DMS153 treated with DMSO at 0.1 percent for 48 hours (cell line): ENCODE data around the gene SETD3.

Experiments used
- DNase-seq: peaks from one replicate; lab custom pipeline; 2025; ENCODE audit not compliant: unreplicated experiment; lab: John Stamatoyannopoulos, UW

The SETD3 gene

DNA sequence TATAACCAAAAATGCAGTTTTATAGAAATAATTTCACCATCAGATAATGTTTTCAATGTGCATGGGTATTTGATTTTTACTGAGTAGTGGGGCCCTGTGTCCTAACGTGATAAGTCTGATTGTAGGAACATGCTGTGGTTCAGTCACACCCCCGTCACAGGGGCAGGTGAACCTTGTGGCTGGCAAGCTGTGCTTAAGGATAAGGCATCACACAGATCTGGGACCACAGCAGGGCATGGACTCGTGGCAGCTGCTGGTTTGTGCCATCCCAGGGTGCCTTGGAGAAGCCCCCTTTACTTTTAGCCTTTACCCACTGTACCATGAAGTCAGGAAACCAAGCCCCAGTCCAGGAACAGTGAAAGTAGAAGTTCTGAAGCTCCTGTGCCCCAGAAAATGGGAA is 17.2 kb upstream of the SETD3 start:
- DNase-seq = no peak

GRCh38 chr14:99497341-99497740 is 16.7 kb upstream of the SETD3 start:
- no peak for DNase-seq

GRCh38 chr14:99484106-99484505 is 3.4 kb upstream of the SETD3 start:
- no peak for DNase-seq

GRCh38 chr14:99481745-99482099 is 1.1 kb upstream of the SETD3 start:
- no peak for DNase-seq

GRCh38 chr14:99480917-99481744 is 472 bp upstream of the SETD3 start, which contains the start of gene CCNK:
Gene CCNK (plus strand): TSS chr14:99481409. CDS start chr14:99492678, 11,269 bp downstream.
- DNase-seq = peak; percentile 83

DNA sequence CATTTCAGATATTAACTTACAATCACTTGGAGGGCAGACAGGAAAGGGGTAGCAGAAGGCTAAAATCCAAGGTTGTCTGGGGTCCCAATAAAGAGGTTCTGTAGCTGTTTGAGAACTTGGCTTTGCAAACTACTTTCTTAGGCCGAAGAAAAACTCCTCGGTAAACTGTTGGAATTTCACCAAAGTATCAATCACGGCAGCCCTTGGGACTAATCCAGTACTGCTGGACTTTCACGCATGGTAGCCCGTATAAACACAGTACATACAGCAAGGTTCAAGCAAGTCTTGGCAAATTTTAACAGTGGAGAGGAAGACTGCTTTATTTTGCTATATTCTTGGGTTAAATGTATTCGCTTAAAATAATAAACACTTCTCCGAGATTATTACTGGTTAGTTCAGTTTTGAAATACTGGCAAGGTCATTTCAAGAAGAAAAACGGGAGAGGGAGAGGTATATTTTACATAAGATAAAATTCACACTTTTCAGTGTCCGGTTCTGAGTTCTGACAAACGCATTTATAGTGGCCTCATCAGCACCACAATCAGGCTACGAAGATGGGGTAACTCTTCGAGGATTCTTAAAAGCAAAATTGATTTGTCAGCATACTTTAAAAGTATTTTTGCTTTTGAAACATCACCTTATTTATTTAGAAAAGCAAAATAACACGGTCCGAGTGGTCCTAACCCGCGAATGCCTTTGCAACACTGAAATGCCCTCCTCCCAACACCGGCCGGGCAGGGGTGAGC is 1.3 kb downstream of the SETD3 start:
- DNase-seq = no peak

DNA sequence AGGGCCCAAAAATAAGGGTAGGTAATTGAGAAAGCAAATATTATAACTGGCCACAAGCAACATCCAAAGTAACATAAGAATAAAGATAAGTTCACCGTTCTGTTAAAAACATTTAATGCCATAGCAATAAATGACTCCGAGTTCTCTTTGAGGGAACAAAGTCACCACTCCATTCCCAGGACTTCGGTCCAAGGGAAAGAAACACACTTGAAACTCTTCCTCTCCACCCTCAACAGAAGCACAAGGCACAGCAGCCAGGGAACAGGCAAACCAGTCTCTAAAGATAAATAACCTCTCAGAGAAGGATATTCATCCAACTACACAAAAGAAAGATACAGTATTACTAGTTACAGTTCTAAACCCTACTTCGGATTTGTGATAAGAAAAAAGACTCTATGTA is 2.5 kb downstream of the SETD3 start:
- DNase-seq = no peak

DNA sequence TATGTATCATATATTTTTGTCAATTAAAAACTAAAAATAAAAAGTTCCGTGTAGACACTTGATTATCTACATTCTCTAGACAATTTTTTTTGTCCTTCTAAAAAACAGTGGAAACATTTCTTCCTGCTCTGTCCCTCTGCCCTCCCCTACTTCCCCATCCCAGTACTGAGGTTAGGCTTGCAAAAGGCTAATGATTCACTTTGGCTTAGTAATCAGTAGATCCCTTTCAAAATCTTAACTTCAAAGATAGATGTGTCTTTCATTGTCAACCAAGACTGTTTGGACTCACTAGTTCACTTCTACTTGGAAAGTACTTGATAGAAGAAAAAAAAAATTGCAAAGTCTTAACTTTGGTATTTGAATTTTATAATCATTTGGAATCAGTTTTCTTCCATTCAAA is 3.8 kb downstream of the SETD3 start:
- no peak for DNase-seq

DNA sequence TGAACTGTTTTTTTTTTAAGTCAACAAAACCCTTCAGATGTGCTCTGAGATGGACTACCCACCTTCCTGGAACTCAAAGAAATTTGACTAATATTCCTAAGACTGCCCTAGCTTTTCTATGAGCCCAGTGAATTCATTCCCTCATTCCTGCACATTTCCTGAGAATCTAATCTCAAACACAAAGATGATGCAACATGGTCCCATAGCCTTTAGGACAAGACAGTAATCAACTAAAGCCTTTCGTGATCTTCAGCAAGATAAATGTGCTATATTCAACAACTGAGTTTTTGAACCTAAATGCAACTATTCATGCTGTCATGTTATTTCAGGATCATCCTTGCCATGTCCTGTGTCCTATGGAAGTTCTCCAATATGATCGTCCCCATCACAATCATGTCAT is 5.0 kb downstream of the SETD3 start:
- no peak for DNase-seq

- DNase-seq = no peak
These were observed 5.5 kb downstream of the SETD3 start for GRCh38 chr14:99475179-99475578.

GRCh38 chr14:99473458-99473857 is 7.2 kb downstream of the SETD3 start:
- no peak for DNase-seq

GRCh38 chr14:99472937-99473336 is 7.7 kb downstream of the SETD3 start:
- no peak for DNase-seq

- no peak for DNase-seq
These were observed 8.9 kb downstream of the SETD3 start for GRCh38 chr14:99471731-99472130.

GRCh38 chr14:99468836-99469592 is 11.6 kb downstream of the SETD3 start:
- no peak for DNase-seq

DNA sequence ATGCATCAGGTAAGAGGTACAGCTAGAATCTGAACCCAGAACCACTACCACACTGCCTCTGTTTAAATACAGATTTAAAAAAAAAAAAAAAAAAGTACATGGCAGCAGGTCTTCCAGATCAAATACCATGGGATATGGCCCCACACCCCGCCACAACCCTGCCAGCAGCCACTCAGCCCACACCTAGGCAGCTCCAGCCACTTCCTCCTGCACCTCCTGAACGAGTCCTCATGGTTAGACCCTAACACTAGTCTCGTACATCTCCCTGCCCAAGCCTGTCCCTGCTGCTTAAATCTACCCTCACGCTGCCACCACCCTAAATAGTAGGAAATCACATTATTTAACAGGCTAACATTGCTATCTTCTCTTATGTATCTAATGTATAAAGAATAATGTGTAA is 12.6 kb downstream of the SETD3 start:
- no peak for DNase-seq

GRCh38 chr14:99467336-99468078 is 13.2 kb downstream of the SETD3 start:
- DNase-seq = no peak

DNA sequence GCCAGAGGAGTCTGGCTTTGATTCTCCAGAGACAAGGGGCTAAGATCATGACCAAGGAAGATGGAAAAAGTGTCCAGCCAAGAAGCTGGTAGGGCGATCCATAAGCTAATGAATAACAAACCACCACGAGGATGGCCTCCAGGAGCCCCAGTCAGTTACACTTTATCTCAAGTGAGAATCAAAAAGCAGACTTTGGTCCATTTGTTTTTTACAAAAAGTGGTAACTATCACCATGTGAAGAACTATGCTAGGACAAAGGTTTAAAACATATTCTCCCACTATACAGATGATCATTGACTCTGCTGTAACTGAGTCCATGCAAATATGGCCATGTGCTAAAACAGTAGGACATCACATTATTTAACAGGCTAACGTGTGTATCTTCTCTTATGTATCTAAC is 13.9 kb downstream of the SETD3 start:
- DNase-seq = no peak

DNA sequence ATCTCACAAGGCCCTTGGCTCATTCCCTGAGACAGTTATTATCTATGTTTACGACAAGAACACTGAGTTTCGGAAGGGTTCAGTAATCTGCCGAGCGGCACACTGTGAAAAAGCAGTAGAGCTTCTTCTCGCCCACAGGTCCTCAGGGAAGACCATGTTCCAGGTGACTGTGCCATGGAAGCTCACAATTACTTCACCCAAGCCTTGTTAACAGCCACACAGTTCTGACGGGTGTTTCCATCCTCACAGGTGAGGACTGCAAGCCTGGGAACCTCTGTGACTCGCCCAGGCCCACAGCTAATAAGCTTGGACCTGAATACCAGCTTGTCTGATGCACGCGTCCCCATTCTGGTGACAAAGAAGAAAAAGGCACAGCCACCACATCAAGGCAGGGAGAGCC is 15.4 kb downstream of the SETD3 start:
- no peak for DNase-seq

DNA sequence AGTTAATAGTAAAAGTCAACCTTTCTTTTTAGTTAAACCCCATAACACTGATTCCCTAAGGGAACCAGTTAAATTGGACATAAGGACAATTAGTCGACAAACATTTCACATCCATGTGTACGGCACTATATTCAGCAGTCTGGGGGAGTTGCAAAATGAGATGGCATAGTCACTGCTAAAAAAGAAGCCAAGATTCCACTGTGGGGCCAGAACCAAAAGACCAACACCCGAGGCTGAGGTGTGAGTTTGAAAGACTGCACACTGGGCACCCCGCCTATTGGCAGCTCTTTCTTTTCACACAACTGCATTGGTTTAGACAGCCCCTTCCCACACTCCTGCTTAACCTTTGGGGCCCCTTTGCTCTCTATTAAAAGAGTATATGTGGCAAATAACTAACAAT is 16.7 kb downstream of the SETD3 start:
- DNase-seq = no peak

GRCh38 chr14:99462210-99462609 is 18.4 kb downstream of the SETD3 start:
- no peak for DNase-seq
